Osteocyte (in vitro differentiated cells): Measurements from ENCODE around the gene MEGF6. TPM values are rescaled to one million over a fixed set of nuclear protein-coding genes. Genes with fewer than 3 reads are reported as not detected.

Experiments used
- DNase-seq: peaks from one replicate; pipeline ENCODE4 v3.0.0; 2021; ENCODE audit warnings: mixed read lengths; ENCODE audit not compliant: unreplicated experiment; ENCODE audit errors: extremely low spot score
- H3K27ac Mint-ChIP-seq: one replicate; pipeline ENCODE4 v1.8.0; 2021; ENCODE audit warnings: mild to moderate bottlenecking, mixed read lengths; ENCODE audit not compliant: unreplicated experiment
- H3K27me3 Mint-ChIP-seq: one replicate; pipeline ENCODE4 v1.8.0; 2021; ENCODE audit warnings: mixed read lengths; ENCODE audit not compliant: unreplicated experiment
- H3K36me3 Mint-ChIP-seq: one replicate; pipeline ENCODE4 v1.8.0; 2021; ENCODE audit warnings: mixed read lengths; ENCODE audit not compliant: unreplicated experiment
- H3K4me1 Mint-ChIP-seq: one replicate; pipeline ENCODE4 v1.8.0; 2021; ENCODE audit warnings: mixed read lengths; ENCODE audit not compliant: unreplicated experiment
- H3K4me3 Mint-ChIP-seq: one replicate; pipeline ENCODE4 v1.8.0; 2021; ENCODE audit warnings: mild to moderate bottlenecking, moderate library complexity, mixed read lengths; ENCODE audit not compliant: unreplicated experiment
- H3K9me3 Mint-ChIP-seq: one replicate; pipeline ENCODE4 v1.8.0; 2021; ENCODE audit warnings: mixed read lengths; ENCODE audit not compliant: unreplicated experiment
- CTCF ChIP-seq: fragments of 200-600 bp; sonication (generic); IDR thresholded peaks from 2 replicates; pipeline ENCODE4 v1.5.0; 2021; ENCODE audit warnings: antibody characterized with exemption, mild to moderate bottlenecking, moderate library complexity
- total RNA-seq: library from RNA; stranded (reverse); gene quantifications from 2 replicates; pipeline ENCODE4 v1.2.1, GENCODE V29; 2021

Gene MEGF6
- total RNA-seq, 1 donor from 2014 or later: 255 TPM

DNA sequence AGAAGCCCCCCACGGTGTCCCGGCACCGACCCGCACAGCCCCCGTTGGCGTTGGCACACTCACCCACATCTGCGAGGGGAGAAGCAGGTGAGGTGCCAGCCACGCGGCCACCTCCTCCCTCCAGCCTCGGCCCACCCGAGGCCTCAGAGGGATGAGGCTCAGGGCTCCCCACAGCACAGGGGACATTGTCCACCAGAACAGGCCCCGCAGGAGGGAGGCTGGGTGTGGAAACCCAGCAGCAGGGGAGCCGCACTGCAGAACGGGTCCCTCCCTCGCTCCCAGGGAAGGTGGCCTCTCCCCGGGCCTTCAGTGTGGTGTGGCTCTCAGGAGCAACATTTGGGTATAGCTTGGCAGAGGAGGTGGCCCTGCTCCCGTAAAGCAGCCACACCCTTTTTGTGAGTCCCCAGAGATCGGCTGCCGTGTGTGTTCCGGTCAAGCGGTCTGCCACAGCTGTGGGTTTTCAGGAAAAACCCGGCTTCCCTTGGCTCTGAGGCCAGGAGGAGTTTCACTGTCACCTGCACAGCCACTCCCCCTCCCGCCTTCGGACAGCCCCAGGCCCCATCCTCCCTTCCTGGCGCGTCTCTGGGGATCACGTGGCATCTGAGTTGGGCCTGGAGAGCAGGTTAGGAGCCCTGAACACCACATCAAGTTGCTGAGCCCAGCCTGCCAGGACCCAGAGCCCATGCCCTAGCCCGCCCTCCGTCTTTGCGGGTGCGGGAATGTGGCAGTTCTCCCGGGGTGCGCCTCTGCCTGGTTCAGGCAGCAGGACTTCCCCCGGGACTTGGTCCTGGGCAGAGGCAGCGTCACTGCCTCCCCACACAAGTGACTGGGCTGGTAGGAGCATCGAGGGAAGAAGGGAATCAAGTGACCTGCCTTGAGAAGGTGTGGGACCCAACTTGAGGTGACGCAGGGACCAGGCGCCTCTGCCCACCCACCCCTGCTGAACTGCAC is 64.0 kb downstream of the MEGF6 start:
- H3K9me3 Mint-ChIP-seq: no peaks in the 10 kb centered on the region
- no peaks in the 10 kb centered on the region for H3K27me3 Mint-ChIP-seq
- peaks cover 70% of the 10 kb centered on the region for H3K4me1 Mint-ChIP-seq
- no peak overlapping the region for H3K4me3 Mint-ChIP-seq
- H3K36me3 Mint-ChIP-seq: no peaks in the 10 kb centered on the region
- TF ChIP-seq CTCF: no peak
- no peak for DNase-seq
- peak overlapping the region; percentile 84 for H3K27ac Mint-ChIP-seq

DNA sequence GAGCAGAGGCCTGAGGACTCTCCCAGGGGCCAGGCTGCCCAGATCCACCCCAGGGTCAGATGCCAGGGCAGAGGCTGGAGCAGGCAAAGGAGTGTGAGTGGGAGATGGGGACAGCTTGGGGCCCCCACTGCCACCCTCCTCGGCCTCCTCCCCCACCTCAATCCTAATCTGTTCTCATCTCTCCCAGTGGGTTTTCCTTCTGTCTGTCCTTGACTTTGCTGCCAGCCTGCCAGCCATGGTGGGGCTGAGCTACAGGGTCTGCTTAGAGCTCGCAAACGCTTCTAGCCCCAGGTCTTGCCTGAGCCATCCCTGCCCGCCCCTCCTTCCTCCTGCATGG is 65.3 kb downstream of the MEGF6 start:
- H3K4me1 Mint-ChIP-seq: peaks cover 71% of the 10 kb centered on the region
- no peak for TF ChIP-seq CTCF
- DNase-seq: no peak
- peak overlapping the region; percentile 45 for H3K4me3 Mint-ChIP-seq
- H3K36me3 Mint-ChIP-seq: no peaks in the 10 kb centered on the region
- H3K27me3 Mint-ChIP-seq: no peaks in the 10 kb centered on the region
- peak overlapping the region; percentile 71 for H3K27ac Mint-ChIP-seq
- no peaks in the 10 kb centered on the region for H3K9me3 Mint-ChIP-seq

- Mint-ChIP-seq H3K27ac (peak overlapping the region; percentile 71), H3K4me1 (peaks cover 71% of the 10 kb centered on the region), H3K4me3 (peak overlapping the region; percentile 45), H3K27me3 (no peaks in the 10 kb centered on the region), H3K36me3 (no peaks in the 10 kb centered on the region), H3K9me3 (no peaks in the 10 kb centered on the region)
- DNase-seq: no peak
- no peak for TF ChIP-seq CTCF
Observed at GRCh38 chr1:3545363-3546047, 65.8 kb downstream of the MEGF6 start.

DNA sequence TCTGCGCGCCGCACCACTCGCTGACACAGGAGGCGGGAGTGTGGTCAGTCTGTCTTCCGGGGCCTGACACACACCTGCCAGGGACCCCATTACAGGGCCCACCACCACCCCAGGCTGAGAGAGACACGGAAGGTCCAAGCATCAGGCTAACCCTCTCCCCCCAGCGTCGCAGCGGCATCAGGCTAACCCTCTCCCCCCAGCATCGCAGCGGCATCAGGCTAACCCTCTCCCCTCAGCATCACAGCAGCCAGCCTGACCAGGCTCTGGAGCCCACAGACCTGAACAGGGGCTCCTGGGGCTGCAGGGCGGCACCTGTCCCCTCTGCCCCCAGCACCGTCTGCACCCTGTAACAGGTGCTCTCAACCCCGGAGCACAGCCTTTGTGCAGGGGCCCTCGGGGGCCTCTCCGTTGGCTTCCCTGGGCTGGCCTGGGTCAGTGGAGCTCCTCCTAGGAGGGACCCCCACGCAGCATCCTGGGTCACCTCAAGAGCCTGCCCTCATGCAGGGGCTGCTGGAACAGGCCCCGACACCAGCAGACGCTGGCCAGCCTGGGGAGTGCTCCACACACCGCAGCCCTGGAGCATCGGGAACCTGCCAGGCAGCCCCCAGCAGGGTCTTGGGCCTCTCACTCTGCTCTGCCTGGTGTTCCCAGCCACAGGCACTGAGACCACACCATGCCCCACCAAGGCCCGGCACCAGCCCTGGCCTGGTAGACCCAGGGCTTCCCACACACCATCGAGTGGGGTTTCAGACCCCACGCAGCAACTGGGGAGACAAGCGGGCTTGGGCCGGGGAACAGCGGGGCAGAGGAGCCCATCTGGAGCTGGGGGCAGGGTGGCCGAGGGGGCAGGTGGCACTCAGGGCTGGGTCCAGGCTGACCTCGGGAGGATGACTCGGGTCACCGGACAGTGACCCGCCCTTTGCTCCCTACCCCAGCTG is 67.0 kb downstream of the MEGF6 start:
- H3K4me1 Mint-ChIP-seq: peaks cover 68% of the 10 kb centered on the region
- H3K36me3 Mint-ChIP-seq: no peaks in the 10 kb centered on the region
- no peak overlapping the region for H3K4me3 Mint-ChIP-seq

More for the DNA sequence above, 67.0 kb downstream of the MEGF6 start:
- TF ChIP-seq CTCF: no peak
- H3K27ac Mint-ChIP-seq: peak overlapping the region; percentile 87
- DNase-seq: no peak
- H3K27me3 Mint-ChIP-seq: no peaks in the 10 kb centered on the region
- no peaks in the 10 kb centered on the region for H3K9me3 Mint-ChIP-seq
